HG02759 (cell line): ENCODE results near the gene LRP1B.

Experiments
- ATAC-seq: cut with Tn5 transposase; IDR thresholded peaks from one replicate; pipeline ENCODE4 v1.9.1; 2021; ENCODE audit warnings: mild to moderate bottlenecking, moderate library complexity; ENCODE audit not compliant: unreplicated experiment

The LRP1B gene

GRCh38 chr2:141610564-141611175 is 520.1 kb downstream of the LRP1B start:
- no peak for ATAC-seq

- ATAC-seq, result no peak
Measured at GRCh38 chr2:141605163-141605562, 525.7 kb downstream of the LRP1B start.

- ATAC-seq, result no peak
Measured at GRCh38 chr2:141601511-141602152, 529.2 kb downstream of the LRP1B start.

GRCh38 chr2:141599721-141600120 is 531.1 kb downstream of the LRP1B start:
- no peak for ATAC-seq

GRCh38 chr2:141598982-141599381 is 531.8 kb downstream of the LRP1B start:
- no peak for ATAC-seq

- ATAC-seq, result no peak
Measured at GRCh38 chr2:141595316-141595920, 535.4 kb downstream of the LRP1B start.

GRCh38 chr2:141591787-141592186 is 539.0 kb downstream of the LRP1B start:
- no peak for ATAC-seq

GRCh38 chr2:141590620-141591019 is 540.2 kb downstream of the LRP1B start:
- no peak for ATAC-seq

- no peak for ATAC-seq
Measured at GRCh38 chr2:141589314-141589713, 541.5 kb downstream of the LRP1B start.

- ATAC-seq, result no peak
Measured at GRCh38 chr2:141586985-141587384, 543.8 kb downstream of the LRP1B start.

- no peak for ATAC-seq
Measured at GRCh38 chr2:141582213-141582612, 548.6 kb downstream of the LRP1B start.

- no peak for ATAC-seq
Measured at GRCh38 chr2:141579071-141579470, 551.7 kb downstream of the LRP1B start.

- ATAC-seq, result no peak
Measured at GRCh38 chr2:141570474-141571131, 560.2 kb downstream of the LRP1B start.

- ATAC-seq, result no peak
Measured at GRCh38 chr2:141569941-141570340, 560.9 kb downstream of the LRP1B start.

GRCh38 chr2:141565597-141565996 is 565.2 kb downstream of the LRP1B start:
- no peak for ATAC-seq

- no peak for ATAC-seq
Measured at GRCh38 chr2:141560723-141561122, 570.1 kb downstream of the LRP1B start.

- ATAC-seq, result no peak
Measured at GRCh38 chr2:141557329-141558095, 573.3 kb downstream of the LRP1B start.

- ATAC-seq, result no peak
Measured at GRCh38 chr2:141555876-141556470, 574.8 kb downstream of the LRP1B start.

GRCh38 chr2:141554810-141555209 is 576.0 kb downstream of the LRP1B start:
- peak; percentile 81 for ATAC-seq

GRCh38 chr2:141534666-141535362 is 596.0 kb downstream of the LRP1B start:
- peak; percentile 84 for ATAC-seq
